HG03025 (cell line): ENCODE measurements around the gene DHX34.
"Not testable (repeated sequence)": the region's sequence is repeated elsewhere in the genome, so short reads cannot be mapped to it uniquely, and the experiment has no call there.

Source experiments
- ATAC-seq: cut with Tn5 transposase; IDR thresholded peaks from one replicate; pipeline ENCODE4 v1.9.1; 2021; ENCODE audit warnings: mild to moderate bottlenecking, moderate library complexity; ENCODE audit not compliant: unreplicated experiment, low FRiP score

DHX34 gene

GRCh38 chr19:47358936-47359335 is 9.8 kb downstream of the DHX34 start:
- ATAC-seq, result no peak

- no peak for ATAC-seq
Observed at GRCh38 chr19:47362321-47362720, 13.2 kb downstream of the DHX34 start.

- no peak for ATAC-seq
Observed at GRCh38 chr19:47363758-47364531, 14.8 kb downstream of the DHX34 start.

- ATAC-seq, result not testable (repeated sequence)
Observed at GRCh38 chr19:47365455-47365854, 16.3 kb downstream of the DHX34 start.

GRCh38 chr19:47370045-47370611 is 21.0 kb downstream of the DHX34 start:
- ATAC-seq, result no peak

- ATAC-seq, result no peak
Observed at GRCh38 chr19:47371261-47371660, 22.1 kb downstream of the DHX34 start.

GRCh38 chr19:47372603-47373002 is 23.5 kb downstream of the DHX34 start:
- ATAC-seq, result no peak

GRCh38 chr19:47373246-47374240 is 24.4 kb downstream of the DHX34 start:
- no peak for ATAC-seq

- no peak for ATAC-seq
Observed at GRCh38 chr19:47374876-47375693, 26.0 kb downstream of the DHX34 start.

- ATAC-seq, result no peak
Observed at GRCh38 chr19:47375694-47376588, 26.8 kb downstream of the DHX34 start.

- no peak for ATAC-seq
Observed at GRCh38 chr19:47376589-47377144, 27.6 kb downstream of the DHX34 start.

GRCh38 chr19:47377208-47377701 is 28.1 kb downstream of the DHX34 start:
- ATAC-seq, result no peak

- no peak for ATAC-seq
Observed at GRCh38 chr19:47377801-47378200, 28.7 kb downstream of the DHX34 start.

- no peak for ATAC-seq
Observed at GRCh38 chr19:47378246-47378645, 29.1 kb downstream of the DHX34 start.

GRCh38 chr19:47379381-47379938 is 30.3 kb downstream of the DHX34 start:
- no peak for ATAC-seq

- ATAC-seq, result no peak
Observed at GRCh38 chr19:47380559-47380958, 31.4 kb downstream of the DHX34 start.

GRCh38 chr19:47381121-47381520 is 32.0 kb downstream of the DHX34 start:
- no peak for ATAC-seq

GRCh38 chr19:47381653-47382279 is 32.7 kb downstream of the DHX34 start:
- ATAC-seq, result no peak
